HG03439 (cell line): ENCODE measurements around the gene PRUNE2.
"Not testable (repeated sequence)": the region's sequence is repeated elsewhere in the genome, so short reads cannot be mapped to it uniquely, and the experiment has no call there.

Experiments used
- ATAC-seq: cut with Tn5 transposase; IDR thresholded peaks from one replicate; pipeline ENCODE4 v1.9.1; 2021; ENCODE audit warnings: mild to moderate bottlenecking, moderate library complexity; ENCODE audit not compliant: unreplicated experiment

The PRUNE2 gene

GRCh38 chr9:76699971-76700370 is 205.9 kb downstream of the PRUNE2 start:
- ATAC-seq, result no peak

GRCh38 chr9:76697554-76697953 is 208.4 kb downstream of the PRUNE2 start:
- ATAC-seq, result no peak

GRCh38 chr9:76697081-76697480 is 208.8 kb downstream of the PRUNE2 start:
- ATAC-seq, result no peak

GRCh38 chr9:76693912-76694311 is 212.0 kb downstream of the PRUNE2 start:
- ATAC-seq, result no peak

GRCh38 chr9:76692458-76693129 is 213.3 kb downstream of the PRUNE2 start:
- ATAC-seq, result no peak

- no peak for ATAC-seq
Observed at GRCh38 chr9:76691517-76692313, 214.2 kb downstream of the PRUNE2 start.

GRCh38 chr9:76690973-76691370 is 214.9 kb downstream of the PRUNE2 start:
- no peak for ATAC-seq

- ATAC-seq, result no peak
Observed at GRCh38 chr9:76690246-76690972, 215.5 kb downstream of the PRUNE2 start.

- ATAC-seq, result no peak
Observed at GRCh38 chr9:76688471-76689238, 217.3 kb downstream of the PRUNE2 start.

- no peak for ATAC-seq
Observed at GRCh38 chr9:76687861-76688391, 218.0 kb downstream of the PRUNE2 start.

GRCh38 chr9:76686756-76687155 is 219.2 kb downstream of the PRUNE2 start:
- ATAC-seq, result no peak

GRCh38 chr9:76684213-76684612 is 221.7 kb downstream of the PRUNE2 start:
- ATAC-seq, result no peak

GRCh38 chr9:76681556-76681955 is 224.4 kb downstream of the PRUNE2 start:
- ATAC-seq, result no peak

- ATAC-seq, result no peak
Observed at GRCh38 chr9:76680716-76681425, 225.0 kb downstream of the PRUNE2 start.

- ATAC-seq, result no peak
Observed at GRCh38 chr9:76677481-76678055, 228.3 kb downstream of the PRUNE2 start.

- no peak for ATAC-seq
Observed at GRCh38 chr9:76676857-76677256, 229.1 kb downstream of the PRUNE2 start.

GRCh38 chr9:76667521-76667957 is 238.4 kb downstream of the PRUNE2 start:
- ATAC-seq, result no peak

- not testable (repeated sequence) for ATAC-seq
Observed at GRCh38 chr9:76665966-76666365, 239.9 kb downstream of the PRUNE2 start.

- ATAC-seq, result no peak
Observed at GRCh38 chr9:76665458-76665857, 240.5 kb downstream of the PRUNE2 start.

GRCh38 chr9:76664120-76664519 is 241.8 kb downstream of the PRUNE2 start:
- no peak for ATAC-seq
